Endodermal cell (in vitro differentiated cells): ENCODE data around the gene PCCA. TPM values are rescaled to one million over a fixed set of nuclear protein-coding genes. Genes with fewer than 3 reads are reported as not detected.
"Not testable (repeated sequence)": the region's sequence is repeated elsewhere in the genome, so short reads cannot be mapped to it uniquely, and the experiment has no call there.

Experiments used
- DNase-seq: peaks from one replicate; pipeline ENCODE4 v3.0.0-alpha.2; 2017
- H3K27ac ChIP-seq: 2 replicates; pipeline ENCODE4 v1.5.1; 2013; ENCODE audit warnings: mild to moderate bottlenecking, low read depth, low read length, moderate library complexity
- H3K27me3 ChIP-seq: 2 replicates; pipeline ENCODE4 v1.6.1; 2013; ENCODE audit warnings: mild to moderate bottlenecking, low read length, moderate library complexity; ENCODE audit not compliant: insufficient read depth, control insufficient read depth, poor library complexity, severe bottlenecking
- H3K36me3 ChIP-seq: 2 replicates; pipeline ENCODE4 v1.7.0; 2013; ENCODE audit warnings: mild to moderate bottlenecking, low read length, moderate library complexity; ENCODE audit not compliant: control insufficient read depth, insufficient read depth
- H3K4me1 ChIP-seq: one replicate; pipeline ENCODE4 v1.7.0; 2013; ENCODE audit warnings: low read length; ENCODE audit not compliant: control insufficient read depth, insufficient read depth
- H3K4me3 ChIP-seq: 2 replicates; pipeline ENCODE4 v1.5.1; 2013; ENCODE audit warnings: mild to moderate bottlenecking, low read length, moderate library complexity
- H3K9ac ChIP-seq: 2 replicates; pipeline ENCODE4 v1.6.1; 2013; ENCODE audit warnings: mild to moderate bottlenecking, low read length, moderate library complexity; ENCODE audit not compliant: poor library complexity, severe bottlenecking; ENCODE audit errors: extremely low read depth
- H3K9me3 ChIP-seq: 2 replicates; pipeline ENCODE4 v1.6.1; 2013; ENCODE audit warnings: mild to moderate bottlenecking, low read length, moderate library complexity; ENCODE audit not compliant: control insufficient read depth
- H3K27ac Mint-ChIP-seq: 2 replicates; pipeline ENCODE4 v1.8.0; 2020; ENCODE audit warnings: mixed read lengths
- H3K27me3 Mint-ChIP-seq: 2 replicates; pipeline ENCODE4 v1.8.0; 2021; ENCODE audit warnings: mild to moderate bottlenecking, mixed read lengths; ENCODE audit not compliant: insufficient read depth
- H3K36me3 Mint-ChIP-seq: 2 replicates; pipeline ENCODE4 v1.8.0; 2020; ENCODE audit warnings: low read depth, mixed read lengths
- H3K4me1 Mint-ChIP-seq: 2 replicates; pipeline ENCODE4 v1.8.0; 2020; ENCODE audit warnings: mixed read lengths
- H3K4me3 Mint-ChIP-seq: 2 replicates; pipeline ENCODE4 v1.8.0; 2020; ENCODE audit warnings: mild to moderate bottlenecking, moderate library complexity, mixed read lengths
- H3K9me3 Mint-ChIP-seq: 2 replicates; pipeline ENCODE4 v1.8.0; 2020; ENCODE audit warnings: mild to moderate bottlenecking, mixed read lengths
- WGBS, 2 experiments: methylation state at CpG; one replicate each; pipeline versions ENCODE4 v1.1.5 to v1.1.7; 2013; ENCODE audit warnings: missing lambda C conversion rate in 2 of 2, mixed read lengths in 1 of 2; ENCODE audit not compliant: insufficient coverage in 1 of 2, insufficient read length in 1 of 2; 5-methylcytosine and 5-hydroxymethylcytosine counted together
- total RNA-seq, 2 donors: library from RNA; stranded (reverse); fragmentation: NEBNext Ultra II Directional in 1 of 2; extraction: Animal tissue kit (Norgen Biotek cat#: 25700) in 1 of 2; gene quantifications; 2 replicates in 1 of 2; 3 replicates in 1 of 2; pipeline ENCODE4 v1.2.1, GENCODE V29; 2021
- TF ChIP-seq, protein P1 (sequence below): fragments of 200-600 bp; sonication (generic); conservative IDR thresholded peaks from 2 replicates; pipeline ENCODE4 v1.5.0; 2021; ENCODE audit warnings: antibody characterized with exemption, mild to moderate bottlenecking

Gene PCCA
- total RNA-seq, 2 donors from 2014 or later, result 60.2 to 67.2 TPM

GRCh38 chr13:100306434-100306999 lies 217.6 kb downstream of the PCCA start:
- DNase-seq, result no peak
- Histone ChIP-seq H3K4me3 (no peak overlapping the region), H3K27ac (peak overlapping the region; percentile 45), H3K9ac (no peak overlapping the region), H3K4me1 (peaks cover 6% of the 10 kb centered on the region), H3K36me3 (peaks cover 52% of the 10 kb centered on the region), H3K9me3 (no peaks in the 10 kb centered on the region), H3K27me3 (no peaks in the 10 kb centered on the region)
- peaks cover 35% of the 10 kb centered on the region for H3K36me3 Mint-ChIP-seq
- H3K4me1 Mint-ChIP-seq, result peaks cover 13% of the 10 kb centered on the region
- H3K4me3 Mint-ChIP-seq, result no peak overlapping the region
- 61 to 87% methylated on average over 3 to 5 of the region's 5 CpGs for WGBS, 2 experiments
- no peaks in the 10 kb centered on the region for H3K27me3 Mint-ChIP-seq
- H3K27ac Mint-ChIP-seq, result no peak overlapping the region
- no peaks in the 10 kb centered on the region for H3K9me3 Mint-ChIP-seq
- TF ChIP-seq, protein P1, sequence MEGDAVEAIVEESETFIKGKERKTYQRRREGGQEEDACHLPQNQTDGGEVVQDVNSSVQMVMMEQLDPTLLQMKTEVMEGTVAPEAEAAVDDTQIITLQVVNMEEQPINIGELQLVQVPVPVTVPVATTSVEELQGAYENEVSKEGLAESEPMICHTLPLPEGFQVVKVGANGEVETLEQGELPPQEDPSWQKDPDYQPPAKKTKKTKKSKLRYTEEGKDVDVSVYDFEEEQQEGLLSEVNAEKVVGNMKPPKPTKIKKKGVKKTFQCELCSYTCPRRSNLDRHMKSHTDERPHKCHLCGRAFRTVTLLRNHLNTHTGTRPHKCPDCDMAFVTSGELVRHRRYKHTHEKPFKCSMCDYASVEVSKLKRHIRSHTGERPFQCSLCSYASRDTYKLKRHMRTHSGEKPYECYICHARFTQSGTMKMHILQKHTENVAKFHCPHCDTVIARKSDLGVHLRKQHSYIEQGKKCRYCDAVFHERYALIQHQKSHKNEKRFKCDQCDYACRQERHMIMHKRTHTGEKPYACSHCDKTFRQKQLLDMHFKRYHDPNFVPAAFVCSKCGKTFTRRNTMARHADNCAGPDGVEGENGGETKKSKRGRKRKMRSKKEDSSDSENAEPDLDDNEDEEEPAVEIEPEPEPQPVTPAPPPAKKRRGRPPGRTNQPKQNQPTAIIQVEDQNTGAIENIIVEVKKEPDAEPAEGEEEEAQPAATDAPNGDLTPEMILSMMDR, result no peak

GRCh38 chr13:100314132-100314910 lies 225.4 kb downstream of the PCCA start:
- Mint-ChIP-seq H3K9me3 (peaks cover 12% of the 10 kb centered on the region), H3K4me1 (no peaks in the 10 kb centered on the region), H3K27me3 (no peaks in the 10 kb centered on the region), H3K36me3 (peaks cover 61% of the 10 kb centered on the region), H3K27ac (no peak overlapping the region), H3K4me3 (no peak overlapping the region)
- no peak for DNase-seq
- peaks cover 11% of the 10 kb centered on the region for H3K9me3 ChIP-seq
- no peak overlapping the region for H3K27ac ChIP-seq
- no peaks in the 10 kb centered on the region for H3K27me3 ChIP-seq
- H3K9ac ChIP-seq, result no peak overlapping the region
- peaks cover 63% of the 10 kb centered on the region for H3K36me3 ChIP-seq
- 100% methylated on average over 1 to 2 of the region's 2 CpGs for WGBS, 2 experiments
- TF ChIP-seq, protein P1, result no peak
- no peaks in the 10 kb centered on the region for H3K4me1 ChIP-seq
- H3K4me3 ChIP-seq, result no peak overlapping the region

- no peak overlapping the region for H3K4me3 Mint-ChIP-seq
Observed at GRCh38 chr13:100315522-100315921, 226.6 kb downstream of the PCCA start.

GRCh38 chr13:100318473-100318872 lies 229.6 kb downstream of the PCCA start:
- not testable (repeated sequence) for H3K4me1 Mint-ChIP-seq, H3K4me3 Mint-ChIP-seq, H3K27me3 Mint-ChIP-seq, DNase-seq, H3K4me3 ChIP-seq, H3K27ac Mint-ChIP-seq, H3K9ac ChIP-seq, H3K4me1 ChIP-seq, H3K27me3 ChIP-seq, H3K27ac ChIP-seq
- peaks cover 51% of the 10 kb centered on the region for H3K36me3 Mint-ChIP-seq
- H3K9me3 Mint-ChIP-seq, result peaks cover 16% of the 10 kb centered on the region
- Histone ChIP-seq H3K9me3 (peaks cover 14% of the 10 kb centered on the region), H3K36me3 (peaks cover 51% of the 10 kb centered on the region)
- WGBS, 2 experiments, result 100% methylated on average over 1 of the region's 3 CpGs; no CpG with 5 or more reads in 1 of the 2 experiments

More at GRCh38 chr13:100315522-100315921, 226.6 kb downstream of the PCCA start:
- Mint-ChIP-seq H3K27me3 (no peaks in the 10 kb centered on the region), H3K4me1 (no peaks in the 10 kb centered on the region), H3K27ac (no peak overlapping the region), H3K9me3 (peaks cover 16% of the 10 kb centered on the region), H3K36me3 (peaks cover 56% of the 10 kb centered on the region)
- Histone ChIP-seq H3K9me3 (peaks cover 11% of the 10 kb centered on the region), H3K27ac (peak overlapping the region; percentile 38), H3K36me3 (peaks cover 52% of the 10 kb centered on the region), H3K27me3 (no peaks in the 10 kb centered on the region), H3K9ac (no peak overlapping the region), H3K4me3 (no peak overlapping the region), H3K4me1 (no peaks in the 10 kb centered on the region)
- DNase-seq, result no peak
- TF ChIP-seq, protein P1, result no peak
- 95 to 100% methylated on average over 1 of the region's 1 CpG for WGBS, 2 experiments
